ENCODE results near the gene ZNF18. TPM values are rescaled to one million over a fixed set of nuclear protein-coding genes. Genes with fewer than 3 reads are reported as not detected.

Gene ZNF18
- total RNA-seq, 1 donor from 2014 or later: 11.0 TPM

- TF ChIP-seq CTCF (IDR thresholded peaks at IDR 0.05): no peak
- no peak for DNase-seq (ENCODE audit: extremely low spot score, unreplicated experiment)
- Mint-ChIP-seq H3K27me3 (ENCODE audit: unreplicated experiment) (no peaks in the 10 kb centered on the region), H3K9me3 (ENCODE audit: unreplicated experiment) (no peaks in the 10 kb centered on the region), H3K27ac (ENCODE audit: unreplicated experiment) (peak overlapping the region; percentile 58), H3K4me1 (ENCODE audit: unreplicated experiment) (peaks cover 24% of the 10 kb centered on the region), H3K4me3 (ENCODE audit: unreplicated experiment) (no peak overlapping the region), H3K36me3 (ENCODE audit: unreplicated experiment) (peaks cover 4% of the 10 kb centered on the region)
These were observed 43.2 kb upstream of the ZNF18 start for GRCh38 chr17:12040478-12040877.

- DNase-seq (ENCODE audit: extremely low spot score, unreplicated experiment): no peak
- H3K4me1 Mint-ChIP-seq (ENCODE audit: unreplicated experiment): peaks cover 24% of the 10 kb centered on the region
- H3K9me3 Mint-ChIP-seq (ENCODE audit: unreplicated experiment): no peaks in the 10 kb centered on the region
- H3K4me3 Mint-ChIP-seq (ENCODE audit: unreplicated experiment): no peak overlapping the region
- H3K36me3 Mint-ChIP-seq (ENCODE audit: unreplicated experiment): peaks cover 4% of the 10 kb centered on the region
- no peak for TF ChIP-seq CTCF (IDR thresholded peaks at IDR 0.05)
- H3K27me3 Mint-ChIP-seq (ENCODE audit: unreplicated experiment): no peaks in the 10 kb centered on the region
- H3K27ac Mint-ChIP-seq (ENCODE audit: unreplicated experiment): no peak overlapping the region
These were observed 40.7 kb upstream of the ZNF18 start for GRCh38 chr17:12037970-12038369.

- no peaks in the 10 kb centered on the region for H3K9me3 Mint-ChIP-seq (ENCODE audit: unreplicated experiment)
- H3K4me3 Mint-ChIP-seq (ENCODE audit: unreplicated experiment): no peak overlapping the region
- no peak for TF ChIP-seq CTCF (IDR thresholded peaks at IDR 0.05)
- H3K27ac Mint-ChIP-seq (ENCODE audit: unreplicated experiment): no peak overlapping the region
- H3K4me1 Mint-ChIP-seq (ENCODE audit: unreplicated experiment): peaks cover 18% of the 10 kb centered on the region
- peaks cover 4% of the 10 kb centered on the region for H3K36me3 Mint-ChIP-seq (ENCODE audit: unreplicated experiment)
- DNase-seq (ENCODE audit: extremely low spot score, unreplicated experiment): no peak
- no peaks in the 10 kb centered on the region for H3K27me3 Mint-ChIP-seq (ENCODE audit: unreplicated experiment)
These were observed 38.4 kb upstream of the ZNF18 start for GRCh38 chr17:12035673-12036072.

- Mint-ChIP-seq H3K4me3 (ENCODE audit: unreplicated experiment) (no peak overlapping the region), H3K36me3 (ENCODE audit: unreplicated experiment) (peaks cover 4% of the 10 kb centered on the region), H3K27ac (ENCODE audit: unreplicated experiment) (no peak overlapping the region), H3K4me1 (ENCODE audit: unreplicated experiment) (peaks cover 15% of the 10 kb centered on the region), H3K9me3 (ENCODE audit: unreplicated experiment) (no peaks in the 10 kb centered on the region), H3K27me3 (ENCODE audit: unreplicated experiment) (no peaks in the 10 kb centered on the region)
- DNase-seq (ENCODE audit: extremely low spot score, unreplicated experiment): no peak
- TF ChIP-seq CTCF (IDR thresholded peaks at IDR 0.05): no peak
These were observed 37.3 kb upstream of the ZNF18 start for GRCh38 chr17:12034538-12034937.

GRCh38 chr17:12028611-12029010, 31.3 kb upstream of the ZNF18 start:
- TF ChIP-seq CTCF (IDR thresholded peaks at IDR 0.05): no peak
- Mint-ChIP-seq H3K4me1 (ENCODE audit: unreplicated experiment) (peaks cover 16% of the 10 kb centered on the region), H3K9me3 (ENCODE audit: unreplicated experiment) (no peaks in the 10 kb centered on the region), H3K27ac (ENCODE audit: unreplicated experiment) (no peak overlapping the region), H3K36me3 (ENCODE audit: unreplicated experiment) (peaks cover 2% of the 10 kb centered on the region), H3K27me3 (ENCODE audit: unreplicated experiment) (no peaks in the 10 kb centered on the region), H3K4me3 (ENCODE audit: unreplicated experiment) (no peak overlapping the region)
- DNase-seq (ENCODE audit: extremely low spot score, unreplicated experiment): no peak

Data from osteocyte (in vitro differentiated cells).